ENCODE data around the gene CAPS2. TPM values are rescaled to one million over a fixed set of nuclear protein-coding genes. Genes with fewer than 3 reads are reported as not detected.

Gene CAPS2
- total RNA-seq, 1 experiment from 2014 or later, result 4.3 TPM

DNA sequence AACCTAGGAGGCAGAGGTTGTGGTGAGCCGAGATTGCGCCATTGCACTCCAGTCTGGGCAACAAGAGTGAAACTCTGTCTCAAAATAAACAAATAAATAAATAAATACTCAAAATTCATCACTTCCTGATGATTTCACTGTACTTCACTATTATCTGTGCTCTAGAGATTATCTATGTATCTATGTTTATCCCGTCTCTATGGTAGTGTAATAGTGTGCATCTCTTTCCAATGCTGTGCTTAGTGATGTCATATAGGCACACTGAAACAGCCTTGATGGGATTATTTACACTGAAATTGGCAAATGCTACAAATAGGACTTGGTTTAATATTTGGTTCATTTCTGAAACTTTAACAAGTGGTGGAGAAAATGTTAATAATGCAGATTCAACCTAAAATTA, 6.5 kb downstream of the CAPS2 start:
- Histone ChIP-seq H2BK20ac (ENCODE audit: low read depth, low read length, poor library complexity, severe bottlenecking) (no peak overlapping the region), H3K27me3 (ENCODE audit: insufficient read depth, low read length) (no peaks in the 10 kb centered on the region), H4K20me1 (ENCODE audit: control insufficient read depth, insufficient read depth, insufficient read length) (no peaks in the 10 kb centered on the region), H2AK5ac (ENCODE audit: insufficient read length, low read length) (no peak overlapping the region), H4K5ac (ENCODE audit: insufficient read length, low read depth, low read length) (no peak overlapping the region), H4K8ac (replicated peaks; ENCODE audit: insufficient read length, low read depth, low read length) (no peak overlapping the region), H3K23ac (ENCODE audit: insufficient read length, low read depth, low read length) (no peak overlapping the region), H3K79me2 (ENCODE audit: insufficient read depth, low read length) (no peaks in the 10 kb centered on the region), H3K27ac (ENCODE audit: insufficient read length, low read depth, low read length) (no peak overlapping the region), H3K14ac (ENCODE audit: insufficient read depth, low read length) (no peak overlapping the region), H2BK15ac (ENCODE audit: low read depth, low read length) (no peak overlapping the region), H3T11ph (ENCODE audit: low read length) (no peak overlapping the region), H3K18ac (ENCODE audit: insufficient read length, low read depth, low read length) (no peak overlapping the region), H2AFZ (ENCODE audit: low read length) (no peak overlapping the region), H3K4me2 (ENCODE audit: insufficient read depth, insufficient read length, low read length) (no peak overlapping the region), H3K56ac (ENCODE audit: insufficient read length, low read depth, low read length) (no peak overlapping the region), H3K4ac (ENCODE audit: low read depth, low read length) (no peak overlapping the region), H2BK120ac (ENCODE audit: low read depth, low read length, poor library complexity, severe bottlenecking) (no peak overlapping the region), H3K23me2 (ENCODE audit: insufficient read length, low read depth, low read length, poor library complexity, severe bottlenecking) (no peaks in the 10 kb centered on the region), H2BK5ac (ENCODE audit: insufficient read length, low read length) (no peak overlapping the region), H3K9me3 (ENCODE audit: control insufficient read depth, low read depth, low read length) (no peaks in the 10 kb centered on the region), H2BK12ac (ENCODE audit: insufficient read length, low read depth, low read length) (no peak overlapping the region), H3K9ac (ENCODE audit: extremely low read depth, insufficient read length, low read length) (no peak overlapping the region), H3K4me1 (ENCODE audit: insufficient read depth, low read length) (no peaks in the 10 kb centered on the region), H4K91ac (ENCODE audit: insufficient read length, low read depth, low read length) (no peak overlapping the region), H3K79me1 (ENCODE audit: insufficient read depth, low read depth, low read length, poor library complexity, severe bottlenecking) (no peaks in the 10 kb centered on the region)
- no peak overlapping the region for H3K27ac Mint-ChIP-seq
- TF ChIP-seq, protein P1, sequence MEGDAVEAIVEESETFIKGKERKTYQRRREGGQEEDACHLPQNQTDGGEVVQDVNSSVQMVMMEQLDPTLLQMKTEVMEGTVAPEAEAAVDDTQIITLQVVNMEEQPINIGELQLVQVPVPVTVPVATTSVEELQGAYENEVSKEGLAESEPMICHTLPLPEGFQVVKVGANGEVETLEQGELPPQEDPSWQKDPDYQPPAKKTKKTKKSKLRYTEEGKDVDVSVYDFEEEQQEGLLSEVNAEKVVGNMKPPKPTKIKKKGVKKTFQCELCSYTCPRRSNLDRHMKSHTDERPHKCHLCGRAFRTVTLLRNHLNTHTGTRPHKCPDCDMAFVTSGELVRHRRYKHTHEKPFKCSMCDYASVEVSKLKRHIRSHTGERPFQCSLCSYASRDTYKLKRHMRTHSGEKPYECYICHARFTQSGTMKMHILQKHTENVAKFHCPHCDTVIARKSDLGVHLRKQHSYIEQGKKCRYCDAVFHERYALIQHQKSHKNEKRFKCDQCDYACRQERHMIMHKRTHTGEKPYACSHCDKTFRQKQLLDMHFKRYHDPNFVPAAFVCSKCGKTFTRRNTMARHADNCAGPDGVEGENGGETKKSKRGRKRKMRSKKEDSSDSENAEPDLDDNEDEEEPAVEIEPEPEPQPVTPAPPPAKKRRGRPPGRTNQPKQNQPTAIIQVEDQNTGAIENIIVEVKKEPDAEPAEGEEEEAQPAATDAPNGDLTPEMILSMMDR (conservative IDR thresholded peaks at IDR 0.05), result no peak
- peaks cover 0 to 3% of the 10 kb centered on the region in 2 experiments; a peak in 2 of 4 replicates for H3K4me1 Mint-ChIP-seq
- WGBS (ENCODE audit: extremely low coverage, insufficient read length, low lambda C conversion rate), result no CpG with 5 or more reads among the region's 3 CpGs
- no peak for DNase-seq
- H3K27me3 Mint-ChIP-seq (ENCODE audit: low read depth), result no peaks in the 10 kb centered on the region
- H3K36me3 Mint-ChIP-seq (ENCODE audit: insufficient read depth in 1 of 3, low read depth in 3 of 3), result no peaks in the 10 kb centered on the region
- H3K9me3 Mint-ChIP-seq, result no peaks in the 10 kb centered on the region
- H3K4me3 Mint-ChIP-seq, result no peak overlapping the region
